Measurements from ENCODE around the gene CUBN.

DNA sequence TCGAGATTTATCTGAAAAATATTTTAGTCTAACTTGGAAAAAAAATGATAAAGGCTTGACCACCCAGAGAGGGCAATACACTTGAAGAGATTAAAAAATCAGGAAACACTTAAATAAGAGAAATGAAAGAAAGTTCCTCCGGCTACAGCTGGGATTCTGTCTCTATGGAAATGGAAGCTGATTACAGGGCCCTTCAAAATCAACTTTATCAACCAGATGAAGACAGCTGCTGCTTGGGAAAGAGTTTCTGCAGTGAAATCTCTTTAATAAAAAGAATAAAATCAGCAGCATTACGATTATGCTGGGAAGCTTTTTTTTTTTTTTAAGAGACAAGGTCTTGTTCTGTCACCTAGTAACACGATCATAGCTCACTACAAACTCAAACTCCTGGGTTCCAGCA is 316.9 kb downstream of the CUBN start:
- TF ChIP-seq, protein P1, sequence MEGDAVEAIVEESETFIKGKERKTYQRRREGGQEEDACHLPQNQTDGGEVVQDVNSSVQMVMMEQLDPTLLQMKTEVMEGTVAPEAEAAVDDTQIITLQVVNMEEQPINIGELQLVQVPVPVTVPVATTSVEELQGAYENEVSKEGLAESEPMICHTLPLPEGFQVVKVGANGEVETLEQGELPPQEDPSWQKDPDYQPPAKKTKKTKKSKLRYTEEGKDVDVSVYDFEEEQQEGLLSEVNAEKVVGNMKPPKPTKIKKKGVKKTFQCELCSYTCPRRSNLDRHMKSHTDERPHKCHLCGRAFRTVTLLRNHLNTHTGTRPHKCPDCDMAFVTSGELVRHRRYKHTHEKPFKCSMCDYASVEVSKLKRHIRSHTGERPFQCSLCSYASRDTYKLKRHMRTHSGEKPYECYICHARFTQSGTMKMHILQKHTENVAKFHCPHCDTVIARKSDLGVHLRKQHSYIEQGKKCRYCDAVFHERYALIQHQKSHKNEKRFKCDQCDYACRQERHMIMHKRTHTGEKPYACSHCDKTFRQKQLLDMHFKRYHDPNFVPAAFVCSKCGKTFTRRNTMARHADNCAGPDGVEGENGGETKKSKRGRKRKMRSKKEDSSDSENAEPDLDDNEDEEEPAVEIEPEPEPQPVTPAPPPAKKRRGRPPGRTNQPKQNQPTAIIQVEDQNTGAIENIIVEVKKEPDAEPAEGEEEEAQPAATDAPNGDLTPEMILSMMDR (IDR thresholded peaks at IDR 0.05; ENCODE audit: low read depth, low read length), result no peak
- TF ChIP-seq, protein P2, sequence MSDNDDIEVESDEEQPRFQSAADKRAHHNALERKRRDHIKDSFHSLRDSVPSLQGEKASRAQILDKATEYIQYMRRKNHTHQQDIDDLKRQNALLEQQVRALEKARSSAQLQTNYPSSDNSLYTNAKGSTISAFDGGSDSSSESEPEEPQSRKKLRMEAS (IDR thresholded peaks at IDR 0.05; ENCODE audit: low read depth, low read length), result no peak
- TF ChIP-seq MYC (IDR thresholded peaks at IDR 0.05; ENCODE audit: low read depth, low read length) (no peak), POLR2A (IDR thresholded peaks at IDR 0.05; ENCODE audit: extremely low read depth, insufficient read length) (no peak)
